Measurements from ENCODE around the gene CNGA4.
A peak's percentile ranks its signal among the peaks of the same experiment; 100 is the strongest.
"Not testable (repeated sequence)": the region's sequence is repeated elsewhere in the genome, so short reads cannot be mapped to it uniquely, and the experiment has no call there.

The CNGA4 gene

GRCh38 chr11:6225024-6225423 is 13.9 kb upstream of the CNGA4 start:
- no peak for DNase-seq (ENCODE audit: low spot score)

- no peak for DNase-seq (ENCODE audit: low spot score)
Measured at GRCh38 chr11:6225896-6226295, 13.0 kb upstream of the CNGA4 start.

- DNase-seq (ENCODE audit: low spot score), result no peak
Measured at GRCh38 chr11:6228520-6228919, 10.4 kb upstream of the CNGA4 start.

- no peak for DNase-seq (ENCODE audit: low spot score)
Measured at GRCh38 chr11:6229911-6230310, 9.0 kb upstream of the CNGA4 start.

- DNase-seq (ENCODE audit: low spot score), result no peak
Measured at GRCh38 chr11:6232899-6233298, 6.0 kb upstream of the CNGA4 start.

- DNase-seq (ENCODE audit: low spot score), result no peak
Measured at GRCh38 chr11:6233984-6234386, 4.9 kb upstream of the CNGA4 start.

GRCh38 chr11:6234387-6235107 is 4.3 kb upstream of the CNGA4 start, which contains the start of gene FHIP1B:
Gene FHIP1B (minus strand): TSS chr11:6234636. CDS start chr11:6224516, 10,120 bp downstream.
- peak; percentile 98 for DNase-seq (ENCODE audit: low spot score)

GRCh38 chr11:6237266-6237665 is 1.6 kb upstream of the CNGA4 start:
- DNase-seq (ENCODE audit: low spot score), result no peak

- DNase-seq (ENCODE audit: low spot score), result no peak
Measured at GRCh38 chr11:6237761-6238302, 1.1 kb upstream of the CNGA4 start.

- DNase-seq (ENCODE audit: low spot score), result no peak
Measured at GRCh38 chr11:6240139-6240538, 1.2 kb downstream of the CNGA4 start.

GRCh38 chr11:6240781-6241180 is 1.9 kb downstream of the CNGA4 start:
- DNase-seq (ENCODE audit: low spot score), result no peak

GRCh38 chr11:6241316-6241715 is 2.4 kb downstream of the CNGA4 start:
- DNase-seq (ENCODE audit: low spot score), result no peak

GRCh38 chr11:6245536-6245935 is 6.6 kb downstream of the CNGA4 start:
- no peak for DNase-seq (ENCODE audit: low spot score)

- no peak for DNase-seq (ENCODE audit: low spot score)
Measured at GRCh38 chr11:6248248-6248647, 9.4 kb downstream of the CNGA4 start.

GRCh38 chr11:6248897-6249296 is 10.0 kb downstream of the CNGA4 start:
- not testable (repeated sequence) for DNase-seq (ENCODE audit: low spot score)

GRCh38 chr11:6249770-6250555 is 11.1 kb downstream of the CNGA4 start:
- DNase-seq (ENCODE audit: low spot score), result peak; percentile 86

GRCh38 chr11:6251120-6251733 is 12.3 kb downstream of the CNGA4 start:
- DNase-seq (ENCODE audit: low spot score), result peak; percentile 81

GRCh38 chr11:6251990-6252473 is 13.1 kb downstream of the CNGA4 start:
- DNase-seq (ENCODE audit: low spot score), result no peak

GRCh38 chr11:6253197-6253596 is 14.3 kb downstream of the CNGA4 start:
- no peak for DNase-seq (ENCODE audit: low spot score)

GRCh38 chr11:6258141-6258540 is 19.3 kb downstream of the CNGA4 start:
- DNase-seq (ENCODE audit: low spot score), result no peak

GRCh38 chr11:6258571-6259081 is 19.7 kb downstream of the CNGA4 start:
- no peak for DNase-seq (ENCODE audit: low spot score)

GRCh38 chr11:6260207-6260726 is 21.4 kb downstream of the CNGA4 start:
- no peak for DNase-seq (ENCODE audit: low spot score)
